ENCODE data around the gene PIM1.

PIM1 gene

DNA sequence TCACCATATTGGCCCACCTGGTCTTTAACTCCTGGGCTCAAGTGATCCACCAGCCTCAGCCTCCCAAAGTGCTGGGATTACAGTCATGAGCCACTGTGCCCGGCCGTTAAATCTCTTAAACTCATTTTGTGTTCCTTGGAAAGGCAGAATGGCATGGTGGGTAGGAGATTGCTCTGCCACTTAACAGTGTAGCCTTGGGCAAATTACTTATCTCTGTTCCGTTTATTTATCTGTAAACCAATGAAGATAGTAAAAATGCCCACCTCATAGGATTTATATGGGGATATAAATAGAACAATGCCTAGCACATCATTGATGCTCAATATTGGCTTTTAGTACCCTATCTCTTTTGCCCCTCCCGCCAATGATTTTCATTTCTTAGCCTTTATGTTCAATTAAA, 7.2 kb upstream of the PIM1 start:
- Histone ChIP-seq H3K36me3 (replicated peaks) (no peaks in the 10 kb centered on the region), H3K27me3 (replicated peaks) (no peaks in the 10 kb centered on the region), H3K27ac (no peak overlapping the region), H3K4me3 (ENCODE audit: low read depth, low read length) (no peak overlapping the region)
- no peak for DNase-seq
- in situ Hi-C loops (cut with HindIII; ENCODE audit: low pct_ligation_motif_present, low sequenced_read_pairs): no loop called here
- TF ChIP-seq, protein P1, sequence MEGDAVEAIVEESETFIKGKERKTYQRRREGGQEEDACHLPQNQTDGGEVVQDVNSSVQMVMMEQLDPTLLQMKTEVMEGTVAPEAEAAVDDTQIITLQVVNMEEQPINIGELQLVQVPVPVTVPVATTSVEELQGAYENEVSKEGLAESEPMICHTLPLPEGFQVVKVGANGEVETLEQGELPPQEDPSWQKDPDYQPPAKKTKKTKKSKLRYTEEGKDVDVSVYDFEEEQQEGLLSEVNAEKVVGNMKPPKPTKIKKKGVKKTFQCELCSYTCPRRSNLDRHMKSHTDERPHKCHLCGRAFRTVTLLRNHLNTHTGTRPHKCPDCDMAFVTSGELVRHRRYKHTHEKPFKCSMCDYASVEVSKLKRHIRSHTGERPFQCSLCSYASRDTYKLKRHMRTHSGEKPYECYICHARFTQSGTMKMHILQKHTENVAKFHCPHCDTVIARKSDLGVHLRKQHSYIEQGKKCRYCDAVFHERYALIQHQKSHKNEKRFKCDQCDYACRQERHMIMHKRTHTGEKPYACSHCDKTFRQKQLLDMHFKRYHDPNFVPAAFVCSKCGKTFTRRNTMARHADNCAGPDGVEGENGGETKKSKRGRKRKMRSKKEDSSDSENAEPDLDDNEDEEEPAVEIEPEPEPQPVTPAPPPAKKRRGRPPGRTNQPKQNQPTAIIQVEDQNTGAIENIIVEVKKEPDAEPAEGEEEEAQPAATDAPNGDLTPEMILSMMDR (IDR thresholded peaks at IDR 0.05; ENCODE audit: low read depth, low read length, missing control alignments): no peak

DNA sequence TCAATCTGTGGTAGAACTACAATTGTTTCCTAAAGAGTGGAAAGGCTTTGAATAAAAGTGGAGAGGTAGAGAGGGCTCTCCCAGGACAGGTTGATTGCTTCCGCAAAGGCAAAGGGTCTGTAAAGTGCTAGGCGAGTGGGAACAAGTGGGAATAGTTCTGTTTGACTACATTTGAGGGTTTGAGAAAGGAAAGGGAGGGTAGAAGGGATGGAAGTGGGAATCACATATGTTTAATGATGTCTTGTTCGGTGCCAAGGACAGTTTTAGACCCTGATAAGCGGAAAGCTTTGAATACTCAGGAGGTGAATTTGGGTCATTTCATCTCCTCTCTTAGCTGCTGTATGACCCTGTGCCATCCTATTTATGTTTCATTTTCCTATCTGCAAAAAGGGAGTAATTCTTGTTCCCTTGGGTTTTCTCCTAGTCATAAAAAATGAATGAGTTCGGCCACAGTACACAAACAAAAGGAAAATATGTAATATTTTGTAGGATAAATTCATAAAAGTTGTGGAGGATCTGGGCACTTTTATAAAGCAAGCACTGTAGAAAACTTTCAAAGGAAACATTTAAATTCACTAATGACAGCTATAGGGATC, 1.7 kb upstream of the PIM1 start:
- H3K4me3 ChIP-seq (ENCODE audit: low read depth, low read length): no peak overlapping the region
- peak overlapping the region; percentile 99 for H3K27ac ChIP-seq
- TF ChIP-seq, protein P1 (IDR thresholded peaks at IDR 0.05; ENCODE audit: low read depth, low read length, missing control alignments): no peak
- no peaks in the 10 kb centered on the region for H3K27me3 ChIP-seq (replicated peaks)
- in situ Hi-C loops (cut with HindIII; ENCODE audit: low pct_ligation_motif_present, low sequenced_read_pairs): no loop called here
- peaks cover 19% of the 10 kb centered on the region for H3K36me3 ChIP-seq (replicated peaks)
- DNase-seq: no peak

DNA sequence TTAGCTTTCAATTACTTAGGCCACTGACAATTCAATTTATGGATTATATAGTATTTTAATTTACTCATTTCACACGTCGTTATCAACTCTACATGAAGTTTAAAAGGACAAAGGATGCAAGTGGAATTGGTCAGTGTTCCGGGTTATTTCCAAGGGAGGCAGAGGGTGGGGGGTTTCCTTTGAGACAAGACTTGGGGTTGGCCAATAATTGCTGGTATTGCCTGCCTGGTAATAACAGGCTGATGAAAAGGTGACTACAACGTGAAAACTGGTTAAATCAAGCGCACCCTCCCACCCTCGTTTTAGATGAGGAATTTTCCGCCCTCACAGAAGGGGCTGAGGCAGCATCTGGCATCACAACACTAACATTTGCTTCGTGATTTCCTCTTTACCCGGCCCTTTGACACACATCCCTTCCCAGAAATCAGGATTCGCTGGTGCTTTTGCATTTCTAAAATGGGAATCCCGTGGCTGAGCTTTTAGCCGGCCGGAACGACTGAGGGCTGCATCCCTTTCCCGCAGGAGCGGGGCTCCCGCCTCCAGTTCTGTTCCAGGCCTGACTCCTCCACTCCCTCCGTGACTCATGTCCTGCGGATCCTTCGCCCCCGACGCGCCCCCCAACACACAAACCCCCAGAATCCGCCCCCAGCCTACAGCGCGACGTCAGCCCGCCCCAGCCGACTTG, 999 bp upstream of the PIM1 start:
- TF ChIP-seq, protein P1 (IDR thresholded peaks at IDR 0.05; ENCODE audit: low read depth, low read length, missing control alignments): no peak
- Histone ChIP-seq H3K4me3 (ENCODE audit: low read depth, low read length) (peak overlapping the region; percentile 34), H3K36me3 (replicated peaks) (peaks cover 26% of the 10 kb centered on the region), H3K27me3 (replicated peaks) (no peaks in the 10 kb centered on the region), H3K27ac (peak overlapping the region; percentile 99)
- in situ Hi-C loops (cut with HindIII; ENCODE audit: low pct_ligation_motif_present, low sequenced_read_pairs): no loop called here
- no peak for DNase-seq

DNA sequence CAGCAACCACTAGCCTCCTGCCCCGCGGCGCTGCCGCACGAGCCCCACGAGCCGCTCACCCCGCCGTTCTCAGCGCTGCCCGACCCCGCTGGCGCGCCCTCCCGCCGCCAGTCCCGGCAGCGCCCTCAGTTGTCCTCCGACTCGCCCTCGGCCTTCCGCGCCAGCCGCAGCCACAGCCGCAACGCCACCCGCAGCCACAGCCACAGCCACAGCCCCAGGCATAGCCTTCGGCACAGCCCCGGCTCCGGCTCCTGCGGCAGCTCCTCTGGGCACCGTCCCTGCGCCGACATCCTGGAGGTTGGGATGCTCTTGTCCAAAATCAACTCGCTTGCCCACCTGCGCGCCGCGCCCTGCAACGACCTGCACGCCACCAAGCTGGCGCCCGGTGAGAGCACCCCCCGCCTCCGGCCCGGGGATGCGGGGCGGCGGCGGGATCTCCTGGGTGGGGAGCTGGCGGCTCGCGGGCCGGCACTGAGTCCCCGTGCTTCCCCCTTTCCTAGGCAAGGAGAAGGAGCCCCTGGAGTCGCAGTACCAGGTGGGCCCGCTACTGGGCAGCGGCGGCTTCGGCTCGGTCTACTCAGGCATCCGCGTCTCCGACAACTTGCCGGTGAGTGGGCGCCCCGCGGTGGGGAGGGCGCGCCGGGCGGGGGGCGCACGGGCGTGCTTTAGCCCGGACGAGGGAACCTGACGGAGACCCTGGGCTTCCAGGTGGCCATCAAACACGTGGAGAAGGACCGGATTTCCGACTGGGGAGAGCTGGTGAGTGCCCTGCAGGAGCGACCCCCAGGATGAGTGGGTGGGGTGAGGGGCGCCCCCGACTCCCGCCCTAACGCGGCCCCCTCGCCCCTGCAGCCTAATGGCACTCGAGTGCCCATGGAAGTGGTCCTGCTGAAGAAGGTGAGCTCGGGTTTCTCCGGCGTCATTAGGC, 585 bp downstream of the PIM1 start:
- in situ Hi-C loops (cut with HindIII; ENCODE audit: low pct_ligation_motif_present, low sequenced_read_pairs): no loop called here
- Histone ChIP-seq H3K27ac (peak overlapping the region; percentile 96), H3K4me3 (ENCODE audit: low read depth, low read length) (peak overlapping the region; percentile 93), H3K36me3 (replicated peaks) (peaks cover 41% of the 10 kb centered on the region), H3K27me3 (replicated peaks) (no peaks in the 10 kb centered on the region)
- TF ChIP-seq, protein P1 (IDR thresholded peaks at IDR 0.05; ENCODE audit: low read depth, low read length, missing control alignments): peak; percentile 41
- DNase-seq: peak; percentile 35

DNA sequence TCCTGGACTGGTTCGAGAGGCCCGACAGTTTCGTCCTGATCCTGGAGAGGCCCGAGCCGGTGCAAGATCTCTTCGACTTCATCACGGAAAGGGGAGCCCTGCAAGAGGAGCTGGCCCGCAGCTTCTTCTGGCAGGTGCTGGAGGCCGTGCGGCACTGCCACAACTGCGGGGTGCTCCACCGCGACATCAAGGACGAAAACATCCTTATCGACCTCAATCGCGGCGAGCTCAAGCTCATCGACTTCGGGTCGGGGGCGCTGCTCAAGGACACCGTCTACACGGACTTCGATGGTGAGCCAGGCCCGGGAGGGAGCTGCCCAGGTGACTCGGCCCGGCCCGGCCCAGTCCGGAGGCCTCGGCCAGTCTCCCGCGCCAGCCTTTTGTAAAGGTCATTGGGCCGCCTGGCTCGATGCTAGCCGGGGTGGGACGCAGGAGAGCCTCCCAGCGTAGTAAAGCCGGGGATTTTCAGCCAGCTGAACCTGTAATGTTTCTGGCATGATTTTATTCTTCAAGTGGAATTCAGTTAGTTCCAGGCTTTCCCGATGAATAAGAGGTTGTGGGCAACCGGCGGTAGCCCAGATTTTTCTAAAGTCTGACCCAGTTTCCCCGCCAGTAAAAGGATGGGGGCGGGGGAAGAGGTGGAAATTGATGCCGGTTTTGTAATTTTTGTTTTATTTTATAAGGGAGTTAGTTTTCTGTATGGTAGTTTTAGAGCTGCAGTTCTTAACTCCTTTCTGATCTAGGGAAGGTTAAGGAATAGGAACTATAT, 1.4 kb downstream of the PIM1 start:
- DNase-seq: peak; percentile 24
- peaks cover 42% of the 10 kb centered on the region for H3K36me3 ChIP-seq (replicated peaks)
- in situ Hi-C loops (cut with HindIII; ENCODE audit: low pct_ligation_motif_present, low sequenced_read_pairs): no loop called here
- TF ChIP-seq, protein P1 (IDR thresholded peaks at IDR 0.05; ENCODE audit: low read depth, low read length, missing control alignments): no peak
- peak overlapping the region; percentile 93 for H3K4me3 ChIP-seq (ENCODE audit: low read depth, low read length)
- peak overlapping the region; percentile 96 for H3K27ac ChIP-seq
- H3K27me3 ChIP-seq (replicated peaks): no peaks in the 10 kb centered on the region
